ENCODE data around the gene PTPRJ. TPM values are rescaled to one million over a fixed set of nuclear protein-coding genes. Genes with fewer than 3 reads are reported as not detected.

Gene PTPRJ
- total and polyA plus RNA-seq, 10 donors: 6.4 to 135 (median 74.6) TPM

DNA sequence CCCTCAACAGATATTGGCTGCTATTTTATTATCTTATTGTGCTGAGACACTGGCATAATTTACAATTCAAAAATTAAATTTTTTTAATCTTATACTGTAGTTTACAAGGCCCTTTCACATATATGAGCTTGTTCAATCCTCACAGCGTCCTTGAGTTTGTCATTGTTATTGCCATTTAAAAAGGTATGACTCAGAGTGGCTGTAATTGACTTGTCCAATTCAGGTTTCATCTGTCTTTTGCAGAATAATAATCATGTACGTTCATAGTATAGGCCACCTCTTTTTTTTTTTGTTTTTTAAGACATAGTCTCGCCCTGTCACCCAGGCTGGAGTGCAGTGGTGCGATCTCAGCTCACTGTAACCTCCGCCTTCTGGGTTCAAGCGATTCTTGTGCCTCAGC lies 11.5 kb downstream of the PTPRJ start:
- no peaks in the 10 kb centered on the region for H3K27me3 ChIP-seq (replicated peaks in 1 of 7)
- 71 to 95% (median 88%) methylated on average over 6 of the region's 6 CpGs for WGBS, 5 donors
- TF ChIP-seq, protein P1, sequence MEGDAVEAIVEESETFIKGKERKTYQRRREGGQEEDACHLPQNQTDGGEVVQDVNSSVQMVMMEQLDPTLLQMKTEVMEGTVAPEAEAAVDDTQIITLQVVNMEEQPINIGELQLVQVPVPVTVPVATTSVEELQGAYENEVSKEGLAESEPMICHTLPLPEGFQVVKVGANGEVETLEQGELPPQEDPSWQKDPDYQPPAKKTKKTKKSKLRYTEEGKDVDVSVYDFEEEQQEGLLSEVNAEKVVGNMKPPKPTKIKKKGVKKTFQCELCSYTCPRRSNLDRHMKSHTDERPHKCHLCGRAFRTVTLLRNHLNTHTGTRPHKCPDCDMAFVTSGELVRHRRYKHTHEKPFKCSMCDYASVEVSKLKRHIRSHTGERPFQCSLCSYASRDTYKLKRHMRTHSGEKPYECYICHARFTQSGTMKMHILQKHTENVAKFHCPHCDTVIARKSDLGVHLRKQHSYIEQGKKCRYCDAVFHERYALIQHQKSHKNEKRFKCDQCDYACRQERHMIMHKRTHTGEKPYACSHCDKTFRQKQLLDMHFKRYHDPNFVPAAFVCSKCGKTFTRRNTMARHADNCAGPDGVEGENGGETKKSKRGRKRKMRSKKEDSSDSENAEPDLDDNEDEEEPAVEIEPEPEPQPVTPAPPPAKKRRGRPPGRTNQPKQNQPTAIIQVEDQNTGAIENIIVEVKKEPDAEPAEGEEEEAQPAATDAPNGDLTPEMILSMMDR (IDR thresholded peaks at IDR 0.05 in 8 of 11, conservative IDR thresholded peaks at IDR 0.05 in 3 of 11): no peak
- TF ChIP-seq POLR2AphosphoS5 (IDR thresholded peaks at IDR 0.05) (no peak), POLR2A (IDR thresholded peaks at IDR 0.05) (no peak)
- H3K4me1 ChIP-seq: peaks cover 19 to 100% (median 80%) of the 10 kb centered on the region in 6 donors
- intact Hi-C loops (cut with DNase I; ENCODE audit: low total_unique reads): no loop called here
- H3K9me3 ChIP-seq: no peaks in the 10 kb centered on the region
- peaks cover 0 to 14% (median 0%) of the 10 kb centered on the region in 6 donors for H3K36me3 ChIP-seq
- H3K4me3 ChIP-seq: no peak overlapping the region
- DNase-seq: no peak
- H3K27ac ChIP-seq: peak overlapping the region in 5 of 8 donors; percentile 39 to 71 (median 57)

DNA sequence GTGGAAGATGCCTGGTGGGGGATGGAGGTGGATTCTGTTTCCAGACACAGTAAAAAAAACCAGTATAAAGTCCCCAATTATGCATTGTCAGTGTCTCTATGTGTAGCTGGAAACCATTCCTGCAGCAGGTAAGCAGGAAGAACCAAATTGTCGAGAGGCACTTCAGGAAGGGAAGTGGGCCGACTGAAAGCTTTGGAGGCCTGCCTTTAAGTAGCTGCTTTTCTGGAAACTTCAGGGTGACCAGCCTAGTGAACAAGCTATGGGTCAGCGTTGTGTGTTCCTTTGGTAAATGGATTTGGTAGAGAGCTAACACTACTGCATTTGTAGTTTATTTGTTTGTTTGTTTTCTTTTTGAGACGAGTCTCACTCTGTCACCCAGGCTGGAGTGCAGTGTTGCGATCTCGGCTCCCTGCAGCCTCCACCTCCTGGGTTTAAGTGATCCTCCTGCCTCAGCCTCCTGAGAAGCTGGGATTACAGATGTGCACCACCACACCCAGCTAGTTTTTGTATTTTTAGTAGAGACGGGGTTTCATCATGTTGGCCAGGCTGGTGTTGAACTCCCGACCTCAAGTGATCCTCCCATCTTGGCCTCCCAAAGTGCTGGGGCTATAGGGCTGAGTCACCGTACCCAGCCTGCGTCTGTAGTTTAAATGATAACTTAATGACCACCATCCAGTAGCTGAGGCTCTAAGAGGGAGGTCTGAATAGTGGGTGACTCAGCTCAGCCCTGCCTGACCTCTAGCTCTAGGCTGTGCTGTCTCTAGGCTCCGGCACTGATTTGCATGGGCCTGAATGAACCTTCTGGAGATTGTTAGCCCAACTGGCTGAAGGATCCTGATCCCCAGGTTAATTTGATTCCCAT lies 12.8 kb downstream of the PTPRJ start:
- Histone ChIP-seq H3K4me3 (no peak overlapping the region), H3K27me3 (replicated peaks in 1 of 7) (no peaks in the 10 kb centered on the region), H3K27ac (peak overlapping the region in 2 of 8 donors; percentile 16 to 33), H3K36me3 (peaks cover 0 to 18% (median 0%) of the 10 kb centered on the region in 6 donors), H3K4me1 (peaks cover 14 to 100% (median 79%) of the 10 kb centered on the region in 6 donors), H3K9me3 (no peaks in the 10 kb centered on the region)
- DNase-seq: peak; percentile 39
- 72 to 80% (median 78%) methylated on average over 11 of the region's 11 CpGs for WGBS, 5 donors
- TF ChIP-seq POLR2A (IDR thresholded peaks at IDR 0.05) (no peak), POLR2AphosphoS5 (IDR thresholded peaks at IDR 0.05) (no peak)
- TF ChIP-seq, protein P1 (IDR thresholded peaks at IDR 0.05 in 8 of 11, conservative IDR thresholded peaks at IDR 0.05 in 3 of 11): no peak
- intact Hi-C loops (cut with DNase I; ENCODE audit: low total_unique reads): no loop called here

DNA sequence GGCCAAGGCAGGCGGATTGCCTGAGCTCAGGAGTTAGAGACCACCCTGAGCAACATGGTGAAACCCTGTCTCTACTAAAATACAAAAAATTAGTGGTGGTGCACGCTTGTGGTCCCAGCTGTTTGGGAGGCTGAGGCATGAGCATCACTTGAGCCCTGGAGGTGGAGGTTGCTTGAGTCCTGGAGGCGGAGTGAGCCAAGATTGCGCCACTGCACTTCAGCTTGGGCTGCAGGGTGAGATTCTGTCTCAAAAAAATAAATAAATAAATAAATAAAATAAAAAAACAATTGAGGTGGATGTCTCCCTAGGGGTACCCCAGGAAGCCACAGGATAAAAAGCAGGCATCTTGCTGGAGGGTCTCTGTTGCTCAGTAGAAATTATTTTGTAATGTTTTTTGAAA lies 14.1 kb downstream of the PTPRJ start:
- Histone ChIP-seq H3K27me3 (replicated peaks in 1 of 7) (no peaks in the 10 kb centered on the region), H3K4me3 (no peak overlapping the region), H3K4me1 (peaks cover 21 to 100% (median 82%) of the 10 kb centered on the region in 6 donors), H3K9me3 (no peaks in the 10 kb centered on the region), H3K27ac (no peak overlapping the region), H3K36me3 (peaks cover 0 to 18% (median 0%) of the 10 kb centered on the region in 6 donors)
- intact Hi-C loops (cut with DNase I; ENCODE audit: low total_unique reads): no loop called here
- peak; percentile 37 for DNase-seq
- 90 to 98% (median 97%) methylated on average over 4 of the region's 4 CpGs for WGBS, 5 donors
- TF ChIP-seq POLR2A (IDR thresholded peaks at IDR 0.05) (no peak), POLR2AphosphoS5 (IDR thresholded peaks at IDR 0.05) (no peak)
- TF ChIP-seq, protein P1 (IDR thresholded peaks at IDR 0.05 in 8 of 11, conservative IDR thresholded peaks at IDR 0.05 in 3 of 11): no peak

DNA sequence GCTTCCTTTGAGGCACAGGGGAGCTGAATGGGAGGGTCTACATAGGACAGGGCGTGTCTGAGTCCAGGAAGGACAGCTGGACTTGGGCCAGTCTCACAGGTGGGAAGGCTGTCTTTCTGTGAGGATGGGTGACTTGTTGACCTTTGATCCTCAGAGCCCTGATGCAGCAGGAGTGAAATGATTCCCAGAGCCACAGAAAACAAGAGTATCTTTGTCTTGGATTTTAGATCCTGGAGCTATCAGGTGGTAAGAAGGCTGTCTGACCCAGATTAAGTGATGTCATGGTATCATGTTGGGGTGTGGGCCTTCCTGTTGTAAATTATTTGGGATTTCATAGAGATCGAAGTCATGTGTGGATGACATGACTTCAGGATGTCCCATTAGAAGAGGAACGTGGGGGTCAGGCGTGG lies 15.0 kb downstream of the PTPRJ start:
- Histone ChIP-seq H3K9me3 (no peaks in the 10 kb centered on the region), H3K27ac (peak overlapping the region in 3 of 8 donors; percentile 26 to 90 (median 27)), H3K27me3 (replicated peaks in 1 of 7) (no peaks in the 10 kb centered on the region), H3K36me3 (peaks cover 0 to 18% (median 0%) of the 10 kb centered on the region in 6 donors), H3K4me3 (no peak overlapping the region), H3K4me1 (peaks cover 27 to 100% (median 83%) of the 10 kb centered on the region in 6 donors)
- intact Hi-C loops (cut with DNase I; ENCODE audit: low total_unique reads): no loop called here
- 78 to 92% (median 83%) methylated on average over 4 of the region's 4 CpGs for WGBS, 5 donors
- peak; percentile 7 for DNase-seq
- TF ChIP-seq POLR2AphosphoS5 (IDR thresholded peaks at IDR 0.05): no peak
- TF ChIP-seq, protein P1 (IDR thresholded peaks at IDR 0.05 in 8 of 11, conservative IDR thresholded peaks at IDR 0.05 in 3 of 11): no peak
- no peak for TF ChIP-seq POLR2A (IDR thresholded peaks at IDR 0.05)
